GM06990 (cell line): ENCODE data around the gene PTPRE.

Experiments used
- DNase-seq: peaks from one replicate; pipeline ENCODE4 v3.0.0-alpha.2; 2011; ENCODE audit not compliant: insufficient read length; ENCODE audit errors: extremely low read depth
- H3K27me3 ChIP-seq: replicated peaks from 2 replicates; pipeline ENCODE4 v1.6.0; 2011; ENCODE audit warnings: low read length; ENCODE audit not compliant: control insufficient read depth, insufficient read depth
- H3K36me3 ChIP-seq: 2 replicates; pipeline ENCODE4 v1.5.1; 2011; ENCODE audit warnings: low read length; ENCODE audit not compliant: control insufficient read depth, insufficient read depth
- H3K4me3 ChIP-seq: replicated peaks from 2 replicates; pipeline ENCODE4 v1.5.1; 2011; ENCODE audit warnings: low read depth, mild to moderate bottlenecking, control low read depth, low read length
- CTCF ChIP-seq: IDR thresholded peaks from 2 replicates; pipeline ENCODE4 v1.5.1; 2011; ENCODE audit warnings: low read length, control low read depth, mild to moderate bottlenecking, inconsistent platforms; ENCODE audit not compliant: insufficient read depth, poor library complexity, severe bottlenecking

Gene PTPRE

GRCh38 chr10:128032466-128032865, 125.6 kb downstream of the PTPRE start:
- Histone ChIP-seq H3K27me3 (no peaks in the 10 kb centered on the region; the same call in 1 of the 2 replicates), H3K4me3 (no peak overlapping the region), H3K36me3 (no peaks in the 10 kb centered on the region)
- TF ChIP-seq CTCF = no peak
- DNase-seq = no peak

DNA sequence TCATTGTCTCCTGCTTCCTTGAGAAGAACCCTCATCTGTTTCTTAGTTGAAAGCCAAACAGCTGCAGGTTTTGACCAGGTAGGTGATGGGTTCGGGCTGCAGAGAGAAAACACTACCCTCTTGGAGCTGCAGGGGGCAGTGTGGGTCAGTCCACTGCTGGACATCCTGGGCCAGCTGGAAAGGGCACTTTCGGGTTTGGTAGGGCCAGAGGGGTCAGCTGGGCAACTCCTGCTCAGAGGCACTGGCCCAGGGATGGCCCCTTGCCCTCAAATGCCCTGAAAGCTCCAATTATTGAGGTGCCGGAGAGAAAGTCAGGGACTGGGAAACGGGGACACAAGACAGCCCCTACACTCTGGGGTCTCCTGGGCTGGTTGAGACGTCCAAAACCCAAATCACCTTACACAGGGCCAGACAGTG, 128.7 kb downstream of the PTPRE start:
- peak; percentile 86 for TF ChIP-seq CTCF
- Histone ChIP-seq H3K27me3 (peaks cover 3% of the 10 kb centered on the region), H3K36me3 (no peaks in the 10 kb centered on the region), H3K4me3 (no peak overlapping the region)
- no peak for DNase-seq

- no peak for DNase-seq
- no peak for TF ChIP-seq CTCF
- H3K27me3 ChIP-seq = peaks cover 3% of the 10 kb centered on the region
- no peak overlapping the region for H3K4me3 ChIP-seq
- no peaks in the 10 kb centered on the region for H3K36me3 ChIP-seq
Observed at GRCh38 chr10:128036011-128036615, 129.2 kb downstream of the PTPRE start.

DNA sequence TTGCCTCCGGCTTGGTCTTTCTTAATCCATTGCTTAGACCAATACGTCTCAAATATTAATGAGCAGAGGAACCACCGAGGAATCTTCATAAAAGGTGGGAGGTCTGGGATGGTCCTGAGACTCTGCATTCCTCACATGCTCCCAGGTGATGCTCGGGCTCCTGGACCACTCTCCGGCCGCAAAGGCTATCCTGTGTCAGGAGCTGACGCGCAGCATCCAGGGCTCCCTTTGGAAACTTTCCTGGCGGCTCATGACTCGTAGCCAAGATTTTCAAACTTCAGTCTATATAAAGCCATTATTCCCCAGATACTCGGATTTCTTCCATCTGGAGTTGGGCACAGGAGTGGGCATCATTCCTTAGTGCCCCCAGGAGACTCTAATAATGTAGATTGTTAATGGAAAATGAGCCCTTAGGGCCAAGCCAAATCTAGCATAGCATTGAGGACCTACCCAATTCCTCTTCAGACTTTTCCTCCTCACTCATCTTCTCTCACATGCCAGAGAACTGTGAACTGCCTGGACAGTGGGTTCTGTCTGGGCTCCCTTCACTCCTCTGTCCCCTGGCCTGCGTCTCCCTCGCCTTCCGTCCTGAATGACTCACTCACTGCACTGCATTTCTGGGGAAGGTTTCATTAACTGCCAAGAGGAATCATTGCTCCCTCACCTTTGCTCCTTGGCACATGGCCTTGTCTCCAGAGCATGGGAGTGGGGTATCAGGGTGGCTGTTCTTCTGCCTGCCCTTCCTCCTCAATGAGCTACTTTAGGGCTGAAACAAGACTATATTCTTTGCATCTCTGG, 130.0 kb downstream of the PTPRE start:
- no peak for TF ChIP-seq CTCF
- DNase-seq = no peak
- H3K4me3 ChIP-seq = no peak overlapping the region

DNA sequence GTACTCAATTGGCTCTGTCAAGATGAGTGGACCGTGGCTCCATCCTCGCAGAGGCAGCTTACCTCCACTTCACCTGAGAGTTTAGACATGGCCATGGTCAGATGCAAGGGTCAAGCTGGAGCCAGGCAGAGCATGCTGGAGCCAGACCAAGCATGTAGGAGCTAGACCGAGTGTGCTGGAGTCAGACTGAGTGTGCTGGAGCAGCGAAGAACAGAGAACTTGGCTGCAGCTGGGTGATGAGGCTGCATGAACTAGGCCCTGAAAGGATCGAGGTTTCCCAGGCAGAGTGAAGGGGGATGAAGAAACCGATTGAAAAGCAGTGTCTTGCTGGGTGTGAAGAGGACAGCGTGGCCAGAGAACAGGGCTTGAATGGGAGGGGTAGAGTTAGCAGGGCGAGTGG, 133.2 kb downstream of the PTPRE start:
- no peak for TF ChIP-seq CTCF
- H3K27me3 ChIP-seq = peaks cover 3% of the 10 kb centered on the region
- no peak overlapping the region for H3K4me3 ChIP-seq
- DNase-seq = no peak
- no peaks in the 10 kb centered on the region for H3K36me3 ChIP-seq

More for the DNA sequence above, 130.0 kb downstream of the PTPRE start:
- Histone ChIP-seq H3K36me3 (no peaks in the 10 kb centered on the region), H3K27me3 (peaks cover 3% of the 10 kb centered on the region)

DNA sequence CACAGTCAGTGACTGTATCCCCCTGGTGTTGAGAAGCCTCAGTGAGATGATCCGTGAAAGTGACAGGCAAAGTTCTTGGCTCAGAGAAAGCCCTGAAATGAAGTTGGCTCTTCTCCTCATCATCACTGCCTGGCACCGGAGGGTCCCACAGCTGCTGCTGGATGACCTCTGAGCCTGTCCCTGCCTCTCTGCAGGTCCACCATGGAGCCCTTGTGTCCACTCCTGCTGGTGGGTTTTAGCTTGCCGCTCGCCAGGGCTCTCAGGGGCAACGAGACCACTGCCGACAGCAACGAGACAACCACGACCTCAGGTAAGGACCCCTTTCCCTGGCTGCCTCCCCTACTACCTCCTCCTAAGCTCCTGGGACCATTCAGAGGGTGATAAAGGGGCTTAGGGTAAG, 133.8 kb downstream of the PTPRE start:
- Histone ChIP-seq H3K36me3 (no peaks in the 10 kb centered on the region), H3K27me3 (peaks cover 3% of the 10 kb centered on the region), H3K4me3 (no peak overlapping the region)
- no peak for DNase-seq
- no peak for TF ChIP-seq CTCF
